ENCODE results near the gene PTPRN2. TPM values are rescaled to one million over a fixed set of nuclear protein-coding genes. Genes with fewer than 3 reads are reported as not detected.

PTPRN2 gene
- total and polyA plus RNA-seq, 3 experiments from 2014 or later = 0.33 to 1.2 (median 0.42) TPM

GRCh38 chr7:157825325-157825724, 762.3 kb downstream of the PTPRN2 start:
- CTCF ChIA-PET = no interaction called here
- POLR2A ChIA-PET = no interaction called here
- Mint-ChIP-seq H3K36me3 (no peaks in the 10 kb centered on the region), H3K27me3 (peaks cover 0 to 4% of the 10 kb centered on the region in 2 donors), H3K27ac (no peak overlapping the region), H3K4me3 (no peak overlapping the region), H3K4me1 (peaks cover 0 to 5% (median 0%) of the 10 kb centered on the region in 3 donors), H3K9me3 (no peaks in the 10 kb centered on the region)
- Histone ChIP-seq H3K4me1 (ENCODE audit: insufficient read depth, low read length) (peaks cover 36% of the 10 kb centered on the region), H3K4me3 (ENCODE audit: low read length) (no peak overlapping the region), H3K36me3 (ENCODE audit: insufficient read depth, low read length) (no peaks in the 10 kb centered on the region), H3K9me3 (ENCODE audit: low read length) (no peaks in the 10 kb centered on the region), H3K27ac (ENCODE audit: low read depth, low read length) (no peak overlapping the region), H3K27me3 (ENCODE audit: insufficient read depth, low read length, poor library complexity, severe bottlenecking) (no peaks in the 10 kb centered on the region)
- DNase-seq = no peak

- ChIA-PET CTCF (no interaction called here), POLR2A (no interaction called here)
- Mint-ChIP-seq H3K27me3 (peaks cover 0 to 4% of the 10 kb centered on the region in 2 donors), H3K4me3 (no peak overlapping the region), H3K27ac (no peak overlapping the region), H3K9me3 (no peaks in the 10 kb centered on the region), H3K4me1 (peaks cover 0 to 5% (median 0%) of the 10 kb centered on the region in 3 donors), H3K36me3 (no peaks in the 10 kb centered on the region)
- H3K4me1 ChIP-seq (ENCODE audit: insufficient read depth, low read length) = peaks cover 36% of the 10 kb centered on the region
- DNase-seq = no peak
- H3K36me3 ChIP-seq (ENCODE audit: insufficient read depth, low read length) = no peaks in the 10 kb centered on the region
- no peak overlapping the region for H3K4me3 ChIP-seq (ENCODE audit: low read length)
- H3K9me3 ChIP-seq (ENCODE audit: low read length) = no peaks in the 10 kb centered on the region
- no peak overlapping the region for H3K27ac ChIP-seq (ENCODE audit: low read depth, low read length)
- no peaks in the 10 kb centered on the region for H3K27me3 ChIP-seq (ENCODE audit: insufficient read depth, low read length, poor library complexity, severe bottlenecking)
Measured at GRCh38 chr7:157824819-157825121, 762.9 kb downstream of the PTPRN2 start.

GRCh38 chr7:157824011-157824818, 763.4 kb downstream of the PTPRN2 start:
- Mint-ChIP-seq H3K4me3 (no peak overlapping the region), H3K9me3 (no peaks in the 10 kb centered on the region), H3K27ac (no peak overlapping the region), H3K27me3 (peaks cover 0 to 2% of the 10 kb centered on the region in 2 donors), H3K4me1 (peaks cover 0 to 5% (median 0%) of the 10 kb centered on the region in 3 donors), H3K36me3 (no peaks in the 10 kb centered on the region)
- Histone ChIP-seq H3K27ac (ENCODE audit: low read depth, low read length) (no peak overlapping the region), H3K4me3 (ENCODE audit: low read length) (no peak overlapping the region), H3K9me3 (ENCODE audit: low read length) (no peaks in the 10 kb centered on the region), H3K27me3 (ENCODE audit: insufficient read depth, low read length, poor library complexity, severe bottlenecking) (no peaks in the 10 kb centered on the region), H3K36me3 (ENCODE audit: insufficient read depth, low read length) (no peaks in the 10 kb centered on the region), H3K4me1 (ENCODE audit: insufficient read depth, low read length) (peaks cover 36% of the 10 kb centered on the region)
- POLR2A ChIA-PET = no interaction called here
- CTCF ChIA-PET = interaction anchor here (0.8 kb wide), 1 partner anchor 10 kb away, joined by 3 read pairs; no protein-coding TSS in a partner anchor
- no peak for DNase-seq

GRCh38 chr7:157822688-157823031, 765.0 kb downstream of the PTPRN2 start:
- POLR2A ChIA-PET = no interaction called here
- H3K4me3 Mint-ChIP-seq = no peak overlapping the region
- H3K27me3 Mint-ChIP-seq = no peaks in the 10 kb centered on the region
- H3K27me3 ChIP-seq (ENCODE audit: insufficient read depth, low read length, poor library complexity, severe bottlenecking) = no peaks in the 10 kb centered on the region
- CTCF ChIA-PET = no interaction called here
- H3K36me3 Mint-ChIP-seq = no peaks in the 10 kb centered on the region
- H3K4me1 Mint-ChIP-seq = peaks cover 0 to 5% (median 0%) of the 10 kb centered on the region in 3 donors
- H3K9me3 Mint-ChIP-seq = no peaks in the 10 kb centered on the region
- no peak overlapping the region for H3K4me3 ChIP-seq (ENCODE audit: low read length)
- H3K27ac Mint-ChIP-seq = no peak overlapping the region
- DNase-seq = no peak
- no peaks in the 10 kb centered on the region for H3K9me3 ChIP-seq (ENCODE audit: low read length)
- no peaks in the 10 kb centered on the region for H3K36me3 ChIP-seq (ENCODE audit: insufficient read depth, low read length)
- peaks cover 27% of the 10 kb centered on the region for H3K4me1 ChIP-seq (ENCODE audit: insufficient read depth, low read length)
- H3K27ac ChIP-seq (ENCODE audit: low read depth, low read length) = no peak overlapping the region

- Histone ChIP-seq H3K27ac (ENCODE audit: low read depth, low read length) (no peak overlapping the region), H3K4me1 (ENCODE audit: insufficient read depth, low read length) (peaks cover 22% of the 10 kb centered on the region), H3K9me3 (ENCODE audit: low read length) (no peaks in the 10 kb centered on the region), H3K36me3 (ENCODE audit: insufficient read depth, low read length) (no peaks in the 10 kb centered on the region), H3K27me3 (ENCODE audit: insufficient read depth, low read length, poor library complexity, severe bottlenecking) (no peaks in the 10 kb centered on the region), H3K4me3 (ENCODE audit: low read length) (no peak overlapping the region)
- Mint-ChIP-seq H3K27me3 (no peaks in the 10 kb centered on the region), H3K36me3 (no peaks in the 10 kb centered on the region), H3K9me3 (no peaks in the 10 kb centered on the region), H3K4me3 (no peak overlapping the region), H3K4me1 (peaks cover 0 to 2% (median 0%) of the 10 kb centered on the region in 3 donors), H3K27ac (no peak overlapping the region)
- CTCF ChIA-PET = no interaction called here
- no peak for DNase-seq
- POLR2A ChIA-PET = no interaction called here
Measured at GRCh38 chr7:157821959-157822687, 765.5 kb downstream of the PTPRN2 start.

- Mint-ChIP-seq H3K27ac (no peak overlapping the region), H3K4me1 (no peaks in the 10 kb centered on the region), H3K27me3 (no peaks in the 10 kb centered on the region), H3K36me3 (no peaks in the 10 kb centered on the region), H3K9me3 (no peaks in the 10 kb centered on the region), H3K4me3 (no peak overlapping the region)
- peaks cover 14% of the 10 kb centered on the region for H3K4me1 ChIP-seq (ENCODE audit: insufficient read depth, low read length)
- CTCF ChIA-PET = no interaction called here
- no peak for DNase-seq
- no peaks in the 10 kb centered on the region for H3K36me3 ChIP-seq (ENCODE audit: insufficient read depth, low read length)
- H3K4me3 ChIP-seq (ENCODE audit: low read length) = no peak overlapping the region
- POLR2A ChIA-PET = no interaction called here
- no peaks in the 10 kb centered on the region for H3K27me3 ChIP-seq (ENCODE audit: insufficient read depth, low read length, poor library complexity, severe bottlenecking)
- no peak overlapping the region for H3K27ac ChIP-seq (ENCODE audit: low read depth, low read length)
- H3K9me3 ChIP-seq (ENCODE audit: low read length) = no peaks in the 10 kb centered on the region
Measured at GRCh38 chr7:157820796-157821195, 766.8 kb downstream of the PTPRN2 start.

GRCh38 chr7:157819455-157819807, 768.2 kb downstream of the PTPRN2 start:
- CTCF ChIA-PET = no interaction called here
- Mint-ChIP-seq H3K27me3 (peaks cover 0 to 2% of the 10 kb centered on the region in 2 donors), H3K27ac (no peak overlapping the region), H3K4me1 (no peaks in the 10 kb centered on the region), H3K4me3 (no peak overlapping the region), H3K36me3 (no peaks in the 10 kb centered on the region), H3K9me3 (no peaks in the 10 kb centered on the region)
- DNase-seq = no peak
- no peaks in the 10 kb centered on the region for H3K36me3 ChIP-seq (ENCODE audit: insufficient read depth, low read length)
- no peaks in the 10 kb centered on the region for H3K27me3 ChIP-seq (ENCODE audit: insufficient read depth, low read length, poor library complexity, severe bottlenecking)
- peaks cover under 1% of the 10 kb centered on the region for H3K4me1 ChIP-seq (ENCODE audit: insufficient read depth, low read length)
- POLR2A ChIA-PET = no interaction called here
- no peak overlapping the region for H3K4me3 ChIP-seq (ENCODE audit: low read length)
- H3K27ac ChIP-seq (ENCODE audit: low read depth, low read length) = no peak overlapping the region
- no peaks in the 10 kb centered on the region for H3K9me3 ChIP-seq (ENCODE audit: low read length)

- Histone ChIP-seq H3K4me1 (ENCODE audit: insufficient read depth, low read length) (no peaks in the 10 kb centered on the region), H3K36me3 (ENCODE audit: insufficient read depth, low read length) (no peaks in the 10 kb centered on the region), H3K27ac (ENCODE audit: low read depth, low read length) (no peak overlapping the region), H3K27me3 (ENCODE audit: insufficient read depth, low read length, poor library complexity, severe bottlenecking) (no peaks in the 10 kb centered on the region), H3K4me3 (ENCODE audit: low read length) (no peak overlapping the region), H3K9me3 (ENCODE audit: low read length) (no peaks in the 10 kb centered on the region)
- Mint-ChIP-seq H3K4me3 (no peak overlapping the region), H3K4me1 (no peaks in the 10 kb centered on the region), H3K9me3 (no peaks in the 10 kb centered on the region), H3K27me3 (peaks cover 0 to 2% of the 10 kb centered on the region in 2 donors), H3K36me3 (no peaks in the 10 kb centered on the region), H3K27ac (no peak overlapping the region)
- no peak for DNase-seq
- ChIA-PET POLR2A (no interaction called here), CTCF (no interaction called here)
Measured at GRCh38 chr7:157818701-157819454, 768.7 kb downstream of the PTPRN2 start.

Data from CD8-positive, alpha-beta memory T cell (primary cell).